T-helper 1 cell (primary cell): Measurements from ENCODE around the gene MALT1.
A peak's percentile ranks its signal among the peaks of the same experiment; 100 is the strongest.

ENCODE experiments used
- DNase-seq, 5 donors: peaks; one replicate each; pipeline ENCODE4 v3.0.0-alpha.2; 2012 to 2020

Gene MALT1

GRCh38 chr18:58694221-58694620, 23.0 kb downstream of the MALT1 start:
- DNase-seq: no peak

DNA sequence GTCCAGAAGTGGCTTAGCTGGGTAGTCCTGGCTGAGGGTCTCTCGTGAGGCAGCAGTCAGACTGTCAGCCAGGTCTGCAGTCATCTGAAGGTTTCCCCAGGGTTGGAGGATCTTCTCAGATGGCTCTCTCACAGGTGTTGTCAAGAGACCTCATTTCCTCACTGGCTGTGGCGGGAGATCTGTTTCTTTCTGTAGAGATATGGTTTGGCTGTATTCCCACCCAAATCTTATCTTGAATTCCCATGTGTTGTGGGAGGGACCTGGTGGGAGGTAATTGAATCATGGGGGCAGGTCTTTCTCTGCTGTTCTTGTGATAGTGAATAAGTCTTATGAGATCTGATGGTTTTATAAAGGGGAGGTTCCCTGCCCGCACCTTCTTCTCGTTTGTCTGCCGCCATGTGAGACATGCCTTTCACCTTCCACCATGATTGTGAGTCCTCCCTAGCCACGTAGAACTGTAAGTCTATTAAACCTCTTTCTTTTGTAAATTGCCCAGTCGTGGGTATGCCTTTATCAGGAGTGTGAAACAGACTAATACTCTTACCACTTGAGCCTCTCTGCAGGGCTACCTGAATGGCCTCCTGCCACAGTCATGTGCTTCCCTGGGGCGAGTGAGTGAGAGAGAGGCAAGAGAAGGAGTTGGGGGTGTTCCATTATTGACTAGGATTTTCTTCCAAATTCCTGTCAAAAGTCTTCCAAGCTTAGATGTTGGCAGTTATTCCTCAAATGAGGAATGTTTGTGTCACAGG, 23.6 kb downstream of the MALT1 start:
- DNase-seq: no peak

DNA sequence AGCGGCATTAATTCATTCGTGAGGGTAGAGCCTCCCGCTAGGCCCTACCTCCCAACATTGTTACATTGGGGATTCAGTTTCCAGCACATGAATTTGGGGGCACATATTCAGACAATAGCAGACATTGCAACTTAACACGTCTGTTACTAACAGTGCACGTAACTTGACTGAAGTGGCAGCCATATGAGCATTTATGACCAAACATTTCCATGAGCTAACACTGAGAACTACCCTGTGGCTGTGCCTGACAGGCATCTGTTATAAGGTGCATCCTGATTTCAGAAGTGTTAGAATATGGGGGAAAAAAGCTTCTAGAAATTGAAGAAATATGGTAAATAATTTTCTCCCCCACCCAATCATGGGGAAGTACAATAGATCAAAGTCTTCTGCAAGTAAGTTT, 24.5 kb downstream of the MALT1 start:
- DNase-seq: peak in 1 of 5 donors; percentile 54

DNA sequence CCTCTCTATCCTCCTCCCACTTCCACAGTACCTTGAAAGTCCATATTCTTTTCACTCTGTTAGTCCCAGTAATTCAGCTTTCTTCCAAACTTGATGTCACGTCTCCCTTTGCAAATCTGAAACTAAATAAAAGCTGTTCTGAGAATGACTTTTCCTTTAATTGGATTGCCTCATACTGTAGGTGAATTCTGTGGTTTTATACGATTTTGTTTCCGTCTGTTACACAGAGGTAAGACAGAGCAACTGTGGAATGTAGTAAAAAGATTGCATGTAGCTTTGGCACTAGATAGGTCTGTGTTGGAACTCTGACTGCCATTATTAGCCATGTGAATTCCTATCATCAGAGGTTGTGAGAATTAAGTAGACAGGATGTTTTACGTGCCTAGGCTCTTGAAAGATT, 25.9 kb downstream of the MALT1 start:
- peak in 1 of 5 donors; percentile 75 for DNase-seq

DNA sequence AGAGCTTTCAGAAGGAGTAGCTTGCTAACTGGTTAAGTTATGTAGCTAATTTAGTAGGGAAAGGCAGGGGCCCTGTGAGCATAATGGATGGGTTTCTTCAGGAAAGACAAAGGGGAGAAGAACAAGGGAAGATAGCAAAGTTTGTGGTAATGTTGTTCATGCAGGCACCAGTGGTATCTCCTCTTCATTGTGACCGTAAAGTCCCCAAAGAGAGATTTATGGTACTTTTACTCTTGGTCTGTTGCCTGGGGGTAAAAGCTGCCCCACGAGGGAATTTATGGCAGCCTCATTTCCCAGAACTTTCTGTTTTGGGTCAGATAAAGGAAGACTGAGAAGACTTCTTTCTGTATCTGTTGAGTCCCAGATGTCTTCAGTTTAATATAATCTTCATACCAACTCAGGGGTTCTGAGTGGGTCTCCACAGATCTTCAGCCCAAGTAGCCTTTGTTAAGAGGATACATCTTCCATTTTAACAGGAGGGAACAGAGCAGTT, 27.5 kb downstream of the MALT1 start:
- DNase-seq: no peak

- DNase-seq: no peak
Observed at GRCh38 chr18:58699551-58699950, 28.3 kb downstream of the MALT1 start.

DNA sequence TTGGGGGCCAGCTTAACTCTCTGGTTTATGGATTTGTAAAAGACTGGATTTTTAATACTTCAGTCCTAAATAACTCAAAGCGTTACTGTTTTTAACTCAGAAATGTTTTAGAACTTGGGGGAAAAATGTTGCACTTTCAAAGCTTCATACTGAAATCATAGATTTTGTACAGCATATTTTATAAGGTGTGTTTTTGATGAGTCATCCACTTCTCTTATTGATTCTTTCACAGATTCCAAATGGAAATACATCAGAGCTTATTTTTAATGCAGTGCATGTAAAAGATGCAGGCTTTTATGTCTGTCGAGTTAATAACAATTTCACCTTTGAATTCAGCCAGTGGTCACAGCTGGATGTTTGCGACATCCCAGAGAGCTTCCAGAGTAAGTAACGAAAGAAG, 28.9 kb downstream of the MALT1 start:
- no peak for DNase-seq

- DNase-seq: no peak
Observed at GRCh38 chr18:58712930-58713329, 41.7 kb downstream of the MALT1 start.

DNA sequence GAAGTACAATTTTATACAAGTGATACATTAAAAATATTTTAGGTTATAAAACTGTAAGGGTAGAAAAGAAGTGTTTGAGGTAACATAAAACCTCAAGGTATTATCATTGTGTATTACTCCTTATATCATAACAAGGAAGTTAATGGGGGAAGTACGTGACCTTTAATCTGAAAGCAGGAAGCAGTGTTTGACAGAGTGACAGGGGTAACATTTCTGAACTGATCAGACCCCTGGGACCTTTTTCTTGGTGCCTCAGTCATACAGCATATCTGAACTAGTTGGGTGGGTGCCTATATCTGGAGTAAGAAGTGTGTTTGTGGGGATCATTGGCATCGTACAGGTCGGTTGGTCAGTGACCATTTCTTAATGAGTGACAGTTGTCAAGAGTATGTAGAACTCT, 43.0 kb downstream of the MALT1 start:
- no peak for DNase-seq

DNA sequence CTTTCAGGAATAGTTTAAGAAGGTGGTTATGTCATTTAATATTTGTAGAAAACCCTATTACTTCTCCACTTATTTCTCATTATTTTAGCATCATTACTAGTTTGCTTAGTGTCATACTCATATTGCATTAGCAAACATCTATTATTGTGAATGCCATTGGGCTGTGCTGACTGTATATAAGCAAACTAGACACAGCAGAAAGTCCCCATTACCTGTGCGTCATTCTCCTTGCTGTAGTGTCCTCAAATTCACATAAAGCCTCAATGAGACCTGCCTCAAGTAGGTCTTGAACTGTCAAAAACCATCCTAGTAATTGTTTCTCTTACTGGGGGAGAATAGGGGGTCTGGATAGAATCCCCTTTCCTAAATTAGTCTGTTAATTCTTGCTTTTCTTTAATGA, 43.6 kb downstream of the MALT1 start:
- DNase-seq: no peak

GRCh38 chr18:58715540-58715939, 44.3 kb downstream of the MALT1 start:
- no peak for DNase-seq

GRCh38 chr18:58716060-58716756, 44.9 kb downstream of the MALT1 start:
- peak in 1 of 5 donors; percentile 70 for DNase-seq

GRCh38 chr18:58721566-58722239, 50.4 kb downstream of the MALT1 start:
- no peak for DNase-seq

- no peak for DNase-seq
Observed at GRCh38 chr18:58723810-58724602, 52.7 kb downstream of the MALT1 start.

DNA sequence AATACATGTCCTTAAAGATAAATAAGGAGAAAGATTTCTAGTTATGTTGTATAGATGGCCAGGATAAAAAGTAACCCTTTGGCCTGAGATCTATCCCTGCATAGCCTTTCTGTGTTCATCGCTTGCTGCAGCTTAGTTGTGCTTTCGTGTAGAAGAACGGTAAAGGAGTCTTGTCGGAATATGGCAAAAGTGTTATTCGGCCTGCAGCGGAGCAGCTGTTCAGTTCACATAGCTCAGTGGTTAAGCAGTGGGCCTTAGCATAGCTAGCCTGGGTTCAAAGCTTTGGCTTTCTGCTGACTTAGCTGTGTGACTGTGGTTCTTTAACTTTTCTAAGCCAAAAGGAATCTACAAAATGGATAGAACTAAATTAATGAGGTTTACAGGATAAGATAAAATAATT, 55.4 kb downstream of the MALT1 start:
- no peak for DNase-seq

- DNase-seq: no peak
Observed at GRCh38 chr18:58727776-58728500, 56.7 kb downstream of the MALT1 start.

DNA sequence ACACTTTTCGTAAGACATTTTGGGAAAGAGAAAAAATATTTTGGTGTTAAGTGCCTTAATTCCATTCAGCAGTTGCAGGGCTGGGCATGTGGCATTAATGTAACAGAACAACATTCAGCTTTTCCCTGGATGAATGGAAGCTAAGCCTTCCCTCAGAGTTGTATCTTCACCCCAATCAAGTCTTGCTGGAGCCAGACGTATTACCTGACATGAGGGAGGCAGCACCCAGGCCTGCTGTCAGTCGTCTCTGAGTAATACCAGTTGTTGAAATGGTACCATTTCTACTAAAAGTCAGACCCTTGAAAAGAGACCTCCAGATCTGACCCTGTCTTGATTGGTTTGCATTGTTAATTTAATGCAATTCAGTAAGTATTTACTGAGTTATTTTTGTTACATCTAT, 57.5 kb downstream of the MALT1 start:
- no peak for DNase-seq

GRCh38 chr18:58730618-58731017, 59.4 kb downstream of the MALT1 start:
- DNase-seq: no peak

- no peak for DNase-seq
Observed at GRCh38 chr18:58732471-58732870, 61.2 kb downstream of the MALT1 start.

DNA sequence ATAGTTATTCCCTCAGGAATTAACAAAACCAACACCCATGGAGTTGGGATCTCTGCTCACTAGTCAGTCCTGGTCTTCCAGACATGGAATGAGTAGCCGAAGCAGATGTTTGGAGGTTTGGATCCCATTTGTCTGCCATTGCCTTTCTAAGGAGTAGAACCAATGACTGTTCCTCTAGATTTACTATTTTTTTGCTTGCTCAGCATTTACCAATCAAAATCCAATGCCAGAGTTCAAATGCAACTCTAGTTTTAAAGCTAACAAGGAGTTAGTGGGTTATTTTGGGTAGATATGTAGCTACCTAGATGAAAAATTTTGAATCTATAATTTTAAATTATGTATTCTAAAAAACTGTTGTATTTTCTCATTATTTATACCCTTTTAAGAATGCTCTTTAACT, 62.6 kb downstream of the MALT1 start:
- DNase-seq: no peak

DNA sequence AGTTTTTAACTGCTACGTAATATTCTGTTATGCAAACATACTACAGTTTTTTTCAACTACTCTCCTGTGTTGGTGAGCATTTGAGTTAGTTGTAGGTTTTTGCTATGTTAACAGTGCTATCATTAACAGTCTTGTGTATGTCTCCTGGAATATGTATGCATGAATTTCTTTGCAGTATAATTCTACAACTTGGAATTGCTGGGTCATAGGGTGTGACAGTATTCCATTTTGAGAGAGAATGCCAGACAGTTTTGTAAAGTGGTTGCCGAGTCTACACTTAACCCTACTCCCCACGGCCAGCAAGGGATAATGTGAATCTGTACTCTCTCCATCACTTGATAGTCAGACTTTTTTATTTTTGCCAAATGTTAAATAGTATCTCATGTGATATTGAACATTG, 67.1 kb downstream of the MALT1 start:
- no peak for DNase-seq

DNA sequence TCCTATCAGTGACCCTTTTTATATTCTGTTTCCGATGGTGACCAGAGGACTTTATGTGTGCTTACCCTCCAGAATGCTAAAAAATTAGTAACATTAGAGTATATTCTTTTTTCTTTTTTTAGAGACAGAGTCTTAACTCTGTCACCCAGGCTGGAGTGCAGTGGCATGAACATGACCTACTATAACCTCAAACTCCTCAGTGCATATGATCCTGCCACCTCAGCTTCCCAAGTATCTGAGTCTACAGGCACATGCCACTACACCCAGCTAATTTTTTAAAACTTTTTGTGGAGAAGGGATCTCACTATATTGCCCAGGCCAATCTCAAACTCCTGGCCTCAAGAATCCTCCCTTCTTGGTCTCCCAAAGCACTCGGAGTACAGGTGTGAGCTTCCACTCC, 74.6 kb downstream of the MALT1 start:
- DNase-seq: no peak
